WTC11 (cell line): Measurements from ENCODE around the gene ZNF774. TPM values are rescaled to one million over a fixed set of nuclear protein-coding genes. Genes with fewer than 3 reads are reported as not detected.

Experiments used
- ATAC-seq: fragments of 200-7000 bp; cut with Tn5 transposase; 2 replicates; pipeline ENCODE4 v1.10.0; 2021; ENCODE audit warnings: mild to moderate bottlenecking, moderate library complexity
- CTCF ChIA-PET: fragments of 300-600 bp; sonication (Branson Sonifier 250); formaldehyde crosslinking; loops from one replicate; lab custom pipeline; 2021; ENCODE audit warnings: antibody characterized with exemption; lab: Charles Lee
- POLR2A ChIA-PET: fragments of 350-600 bp; sonication (Branson Sonifier 250); formaldehyde crosslinking; loops from one replicate; lab custom pipeline; 2021; ENCODE audit warnings: antibody characterized with exemption; lab: Charles Lee
- DNase-seq: peaks from one replicate; pipeline ENCODE4 v3.0.0; 2021; ENCODE audit warnings: low spot score
- H3K27ac Mint-ChIP-seq: 2 replicates; pipeline ENCODE4 v1.8.0; 2021; ENCODE audit warnings: mixed read lengths
- H3K27me3 Mint-ChIP-seq: 2 replicates; pipeline ENCODE4 v1.8.0; 2021; ENCODE audit warnings: low read depth, mild to moderate bottlenecking, moderate library complexity, mixed read lengths
- H3K36me3 Mint-ChIP-seq: 2 replicates; pipeline ENCODE4 v1.8.0; 2021; ENCODE audit warnings: mixed read lengths
- H3K4me1 Mint-ChIP-seq: 2 replicates; pipeline ENCODE4 v1.8.0; 2022; ENCODE audit warnings: mixed read lengths
- H3K4me3 Mint-ChIP-seq: 2 replicates; pipeline ENCODE4 v1.8.0; 2021; ENCODE audit warnings: mild to moderate bottlenecking, moderate library complexity, mixed read lengths
- H3K9me3 Mint-ChIP-seq: 2 replicates; pipeline ENCODE4 v1.8.0; 2021; ENCODE audit warnings: mixed read lengths
- ATF1 ChIP-seq: sonication (generic); formaldehyde crosslinking; IDR thresholded peaks from 2 replicates; pipeline ENCODE4 v1.8.1; 2023; ENCODE audit warnings: mild to moderate bottlenecking, moderate library complexity, missing genetic modification reagents
- ATF2 ChIP-seq: sonication (generic); formaldehyde crosslinking; IDR thresholded peaks from 2 replicates; pipeline ENCODE4 v1.8.1; 2022; ENCODE audit warnings: low read depth, missing genetic modification reagents, borderline replicate concordance
- ELF4 ChIP-seq: sonication (generic); formaldehyde crosslinking; IDR thresholded peaks from 2 replicates; pipeline ENCODE4 v1.8.1; 2022; ENCODE audit warnings: low read depth, mild to moderate bottlenecking, moderate library complexity, missing genetic modification reagents
- ETV6 ChIP-seq: sonication (generic); formaldehyde crosslinking; IDR thresholded peaks from 2 replicates; pipeline ENCODE4 v1.8.1; 2022; ENCODE audit warnings: mild to moderate bottlenecking, missing genetic modification reagents
- FOXJ3 ChIP-seq: sonication (generic); formaldehyde crosslinking; IDR thresholded peaks from 2 replicates; pipeline ENCODE4 v1.9.0; 2021; ENCODE audit warnings: missing genetic modification reagents, mild to moderate bottlenecking, borderline replicate concordance
- FOXP1 ChIP-seq: sonication (generic); formaldehyde crosslinking; IDR thresholded peaks from 2 replicates; pipeline ENCODE4 v1.8.0; 2022; ENCODE audit warnings: missing genetic modification reagents, mild to moderate bottlenecking, moderate library complexity, borderline replicate concordance
- GRHL2 ChIP-seq: fragments of 250-450 bp; sonication (Bioruptor Pico); IDR thresholded peaks from 2 replicates; pipeline ENCODE4 v1.8.0; 2022; ENCODE audit warnings: mild to moderate bottlenecking, moderate library complexity; ENCODE audit not compliant: insufficient replicate concordance, severe bottlenecking
- HMGA2 ChIP-seq: fragments of 250-450 bp; sonication (Bioruptor Pico); IDR thresholded peaks from 2 replicates; pipeline ENCODE4 v1.4.0; 2021; ENCODE audit warnings: mild to moderate bottlenecking, moderate library complexity
- MAX ChIP-seq: sonication (generic); formaldehyde crosslinking; IDR thresholded peaks from 2 replicates; pipeline ENCODE4 v1.8.0; 2022; ENCODE audit warnings: mild to moderate bottlenecking, missing genetic modification reagents
- MXD4 ChIP-seq: fragments of 250-450 bp; sonication (Bioruptor Pico); IDR thresholded peaks from 2 replicates; pipeline ENCODE4 v1.8.0; 2021; ENCODE audit warnings: mild to moderate bottlenecking, moderate library complexity, borderline replicate concordance
- MYBL2 ChIP-seq: sonication (generic); formaldehyde crosslinking; IDR thresholded peaks from 2 replicates; pipeline ENCODE4 v1.8.1; 2023; ENCODE audit warnings: mild to moderate bottlenecking, moderate library complexity, missing genetic modification reagents
- NFATC4 ChIP-seq: fragments of 250-450 bp; sonication (Bioruptor Pico); IDR thresholded peaks from 2 replicates; pipeline ENCODE4 v1.9.0; 2021; ENCODE audit warnings: mild to moderate bottlenecking
- NR2C2 ChIP-seq: sonication (generic); formaldehyde crosslinking; IDR thresholded peaks from 2 replicates; pipeline ENCODE4 v1.8.0; 2022; ENCODE audit warnings: mild to moderate bottlenecking, missing genetic modification reagents
- PRDM15 ChIP-seq: sonication (generic); formaldehyde crosslinking; IDR thresholded peaks from 2 replicates; pipeline ENCODE4 v1.8.0; 2022; ENCODE audit warnings: missing genetic modification reagents
- RORB ChIP-seq: fragments of 250-450 bp; sonication (Bioruptor Pico); IDR thresholded peaks from 2 replicates; pipeline ENCODE4 v1.9.0; 2021; ENCODE audit warnings: mild to moderate bottlenecking
- TEAD1 ChIP-seq: sonication (generic); formaldehyde crosslinking; IDR thresholded peaks from 2 replicates; pipeline ENCODE4 v1.8.0; 2022; ENCODE audit warnings: mild to moderate bottlenecking, missing genetic modification reagents
- ZBTB21 ChIP-seq: sonication (generic); formaldehyde crosslinking; IDR thresholded peaks from 2 replicates; pipeline ENCODE4 v1.8.1; 2023; ENCODE audit warnings: mild to moderate bottlenecking, missing genetic modification reagents, borderline replicate concordance
- ZMAT4 ChIP-seq: fragments of 250-450 bp; sonication (Bioruptor Pico); IDR thresholded peaks from 2 replicates; pipeline ENCODE4 v1.9.0; 2021; ENCODE audit warnings: mild to moderate bottlenecking
- ZNF317 ChIP-seq: sonication (generic); formaldehyde crosslinking; IDR thresholded peaks from 2 replicates; pipeline ENCODE4 v1.8.1; 2023; ENCODE audit warnings: low read depth, mild to moderate bottlenecking, moderate library complexity, missing genetic modification reagents, borderline replicate concordance
- ZNF423 ChIP-seq: fragments of 250-450 bp; sonication (Bioruptor Pico); IDR thresholded peaks from 2 replicates; pipeline ENCODE4 v2.1.2; 2022; ENCODE audit warnings: mild to moderate bottlenecking, moderate library complexity
- ZNF425 ChIP-seq: fragments of 250-450 bp; sonication (Bioruptor Pico); conservative IDR thresholded peaks from 2 replicates; pipeline ENCODE4 v1.9.0; 2021; ENCODE audit warnings: mild to moderate bottlenecking
- total RNA-seq: library from RNA; stranded (reverse); gene quantifications from 3 replicates; pipeline ENCODE4 v1.2.3, GENCODE V29; 2021
- TF ChIP-seq, protein P1 (sequence below): fragments of 200-600 bp; IDR thresholded peaks from 2 replicates; pipeline ENCODE4 v1.8.0; 2022; ENCODE audit warnings: antibody characterized with exemption
- TF ChIP-seq, protein P2 (sequence below): sonication (generic); formaldehyde crosslinking; IDR thresholded peaks from 2 replicates; pipeline ENCODE4 v1.8.1; 2022; ENCODE audit warnings: mild to moderate bottlenecking, moderate library complexity, missing genetic modification reagents

ZNF774 gene
- total RNA-seq, 1 experiment from 2014 or later, result 2.6 TPM

GRCh38 chr15:90325726-90326125 is 26.4 kb upstream of the ZNF774 start (continued):
- TF ChIP-seq, protein P1, sequence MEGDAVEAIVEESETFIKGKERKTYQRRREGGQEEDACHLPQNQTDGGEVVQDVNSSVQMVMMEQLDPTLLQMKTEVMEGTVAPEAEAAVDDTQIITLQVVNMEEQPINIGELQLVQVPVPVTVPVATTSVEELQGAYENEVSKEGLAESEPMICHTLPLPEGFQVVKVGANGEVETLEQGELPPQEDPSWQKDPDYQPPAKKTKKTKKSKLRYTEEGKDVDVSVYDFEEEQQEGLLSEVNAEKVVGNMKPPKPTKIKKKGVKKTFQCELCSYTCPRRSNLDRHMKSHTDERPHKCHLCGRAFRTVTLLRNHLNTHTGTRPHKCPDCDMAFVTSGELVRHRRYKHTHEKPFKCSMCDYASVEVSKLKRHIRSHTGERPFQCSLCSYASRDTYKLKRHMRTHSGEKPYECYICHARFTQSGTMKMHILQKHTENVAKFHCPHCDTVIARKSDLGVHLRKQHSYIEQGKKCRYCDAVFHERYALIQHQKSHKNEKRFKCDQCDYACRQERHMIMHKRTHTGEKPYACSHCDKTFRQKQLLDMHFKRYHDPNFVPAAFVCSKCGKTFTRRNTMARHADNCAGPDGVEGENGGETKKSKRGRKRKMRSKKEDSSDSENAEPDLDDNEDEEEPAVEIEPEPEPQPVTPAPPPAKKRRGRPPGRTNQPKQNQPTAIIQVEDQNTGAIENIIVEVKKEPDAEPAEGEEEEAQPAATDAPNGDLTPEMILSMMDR, result no peak
- TF ChIP-seq ETV6 (no peak), ZNF423 (CRISPR knock-in tag) (no peak), MXD4 (no peak), TEAD1 (CRISPR knock-in tag) (no peak), PRDM15 (CRISPR knock-in tag) (no peak), GRHL2 (CRISPR knock-in tag) (no peak)
- TF ChIP-seq, protein P2, sequence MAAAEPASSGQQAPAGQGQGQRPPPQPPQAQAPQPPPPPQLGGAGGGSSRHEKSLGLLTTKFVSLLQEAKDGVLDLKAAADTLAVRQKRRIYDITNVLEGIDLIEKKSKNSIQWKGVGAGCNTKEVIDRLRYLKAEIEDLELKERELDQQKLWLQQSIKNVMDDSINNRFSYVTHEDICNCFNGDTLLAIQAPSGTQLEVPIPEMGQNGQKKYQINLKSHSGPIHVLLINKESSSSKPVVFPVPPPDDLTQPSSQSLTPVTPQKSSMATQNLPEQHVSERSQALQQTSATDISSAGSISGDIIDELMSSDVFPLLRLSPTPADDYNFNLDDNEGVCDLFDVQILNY (CRISPR knock-in tag), result no peak

DNA sequence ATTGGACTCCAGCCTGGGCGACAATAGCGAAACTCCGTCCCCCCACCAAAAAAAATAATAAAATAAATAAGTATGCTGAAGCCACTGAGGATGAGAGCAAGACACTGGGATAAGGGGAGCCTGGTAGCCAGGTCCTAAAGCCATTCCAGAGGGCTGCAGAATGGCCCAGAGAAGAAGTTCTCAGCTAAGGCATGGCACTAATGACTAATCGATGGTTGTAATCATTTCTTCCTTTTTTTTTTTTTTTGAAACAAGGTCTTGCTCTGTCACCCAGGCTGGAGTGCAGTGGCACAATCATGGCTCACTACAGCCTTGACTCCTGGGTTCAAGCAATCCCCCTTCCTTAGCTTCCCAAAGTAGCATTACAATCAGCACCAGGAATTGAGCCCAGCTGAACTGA is 25.6 kb upstream of the ZNF774 start:
- no peaks in the 10 kb centered on the region for H3K9me3 Mint-ChIP-seq
- H3K4me3 Mint-ChIP-seq, result no peak overlapping the region
- H3K27ac Mint-ChIP-seq, result no peak overlapping the region
- ATAC-seq, result no peak
- POLR2A ChIA-PET, result no interaction called here
- TF ChIP-seq FOXP1 (no peak), MYBL2 (CRISPR knock-in tag) (no peak), FOXJ3 (CRISPR knock-in tag) (no peak), HMGA2 (CRISPR knock-in tag) (no peak), ZNF317 (CRISPR knock-in tag) (no peak), ZNF423 (CRISPR knock-in tag) (no peak), NR2C2 (CRISPR knock-in tag) (no peak), ZMAT4 (CRISPR knock-in tag) (no peak), MAX (CRISPR knock-in tag) (no peak), ZBTB21 (no peak)
- TF ChIP-seq, all 79 proteins: peak for 0
- H3K36me3 Mint-ChIP-seq, result no peaks in the 10 kb centered on the region
- CTCF ChIA-PET, result interaction anchor here (1.0 to 2.7 kb wide), 2 partner anchors 33 kb away, joined by 3 to 10 read pairs; no protein-coding TSS in a partner anchor
- H3K4me1 Mint-ChIP-seq, result no peaks in the 10 kb centered on the region
- DNase-seq, result no peak
- no peaks in the 10 kb centered on the region for H3K27me3 Mint-ChIP-seq

GRCh38 chr15:90327311-90327710 is 24.8 kb upstream of the ZNF774 start:
- no peaks in the 10 kb centered on the region for H3K27me3 Mint-ChIP-seq
- no peaks in the 10 kb centered on the region for H3K4me1 Mint-ChIP-seq
- H3K9me3 Mint-ChIP-seq, result no peaks in the 10 kb centered on the region
- no peak overlapping the region for H3K27ac Mint-ChIP-seq
- CTCF ChIA-PET, result interaction anchor here (0.8 to 1.0 kb wide), 2 partner anchors 34 to 155 kb away, joined by 3 read pairs; no protein-coding TSS in a partner anchor
- H3K4me3 Mint-ChIP-seq, result no peak overlapping the region
- no peak for ATAC-seq
- H3K36me3 Mint-ChIP-seq, result no peaks in the 10 kb centered on the region
- DNase-seq, result no peak
- POLR2A ChIA-PET, result no interaction called here
- TF ChIP-seq ZMAT4 (CRISPR knock-in tag), result no peak
- no peak for TF ChIP-seq RORB (CRISPR knock-in tag)
- no peak for TF ChIP-seq NFATC4 (CRISPR knock-in tag)
- no peak for TF ChIP-seq ZNF317 (CRISPR knock-in tag)
- TF ChIP-seq ZNF425 (CRISPR knock-in tag), result no peak
- no peak for TF ChIP-seq ELF4 (CRISPR knock-in tag)
- no peak for TF ChIP-seq ATF1 (CRISPR knock-in tag)
- no peak for TF ChIP-seq ETV6
- TF ChIP-seq ATF2 (CRISPR knock-in tag), result no peak
- no peak for TF ChIP-seq MYBL2 (CRISPR knock-in tag)
